Psoas muscle (tissue), 8 donors: Measurements from ENCODE around the gene TSNAXIP1. TPM values are rescaled to one million over a fixed set of nuclear protein-coding genes. Genes with fewer than 3 reads are reported as not detected.

Experiments
- ATAC-seq, 4 donors: fragments of 200-7000 bp; cut with Tn5 transposase; one replicate each; pipeline ENCODE4 v1.9.1; 2020; ENCODE audit warnings: moderate library complexity in 3 of 4, mild to moderate bottlenecking in 2 of 4
- DNase-seq, 2 donors: peaks; one replicate each; pipeline ENCODE4 v3.0.0-alpha.2; 2020
- H3K27ac ChIP-seq: fragments of 200-600 bp; one replicate; pipeline ENCODE4 v1.8.0; 2022
- H3K27me3 ChIP-seq, 3 donors: fragments of 200-600 bp in 1 of 3; one replicate each; pipeline versions ENCODE4 v1.6.1 to v1.8.0; 2013 to 2022; ENCODE audit warnings: low read length in 2 of 3, mild to moderate bottlenecking in 2 of 3, moderate library complexity in 1 of 3; ENCODE audit not compliant: insufficient read depth in 3 of 3
- H3K36me3 ChIP-seq, 2 donors: fragments of 200-600 bp in 1 of 2; one replicate each; pipeline versions ENCODE4 v1.6.1 to v1.8.0; 2013 to 2022; ENCODE audit warnings: low read depth in 1 of 2, mild to moderate bottlenecking in 1 of 2, moderate library complexity in 1 of 2; ENCODE audit not compliant: insufficient read depth in 1 of 2
- H3K4me1 ChIP-seq: fragments of 200-600 bp; one replicate; pipeline ENCODE4 v1.8.0; 2022
- H3K4me3 ChIP-seq: fragments of 200-600 bp; one replicate; pipeline ENCODE4 v1.8.0; 2022; ENCODE audit warnings: mild to moderate bottlenecking
- H3K9me3 ChIP-seq: fragments of 200-600 bp; one replicate; pipeline ENCODE4 v1.8.0; 2022
- CTCF ChIP-seq: fragments of 200-600 bp; IDR thresholded peaks from one replicate; pipeline ENCODE4 v1.8.0; 2022; ENCODE audit warnings: antibody characterized with exemption
- WGBS, 3 donors: extraction: QIAGEN DNeasy Blood & Tissue Kit; methylation state at CpG; one replicate each; pipeline versions ENCODE4 v1.1.6 to v1.1.7; 2013; 5-methylcytosine and 5-hydroxymethylcytosine counted together
- intact Hi-C, 2 donors: fragments of 100-400 bp; cut with DNase I; formaldehyde crosslinking; loops; one replicate each; pipeline versions ENCODE4 v1.11.0 to v1.14.2; 2022
- polyA plus RNA-seq, 3 donors: library from polyadenylated mRNA; stranded (reverse); fragments of 200-250 nt; gene quantifications; one replicate each; pipeline ENCODE4 v1.2.3, GENCODE V29; 2013
- total RNA-seq, 4 donors: library from RNA; stranded (reverse); fragmentation: NEBNext Ultra II Directional in 2 of 4; extraction: Animal tissue kit (Norgen Biotek cat#: 25700) in 2 of 4; gene quantifications; one replicate each; pipeline versions ENCODE4 v1.2.1 to v1.2.4, GENCODE V29; 2021 to 2023
- donor health status: healthy with polysubstance abuse.
- donor health status: DM: no; HTN: no; CAD: no; lungs with moderate emphysema.
- donor health status: Bipolar disorder and iron deficiency.
- donor health status: healthy.
- donor health status: DM: yes; HTN: yes; CAD: no.
- donor health status: DM: no; HTN: no; CAD: no.
- donor health status: DM: no; HTN: no; CAD: no.
- donor health status: DM: yes; HTN: yes; CAD: no.

Gene TSNAXIP1
- total and polyA plus RNA-seq, 7 donors: 0.27 to 1.4 (median 0.65) TPM

- ATAC-seq (no peak), DNase-seq (no peak)
- 87 to 100% (median 95%) methylated on average over 1 of the region's 1 CpG for WGBS, 3 donors
- H3K36me3 ChIP-seq: peaks cover 3 to 53% of the 10 kb centered on the region in 2 donors
- H3K4me3 ChIP-seq: no peak overlapping the region
- H3K4me1 ChIP-seq: peaks cover 56% of the 10 kb centered on the region
- intact Hi-C loops: loop anchor here in 1 of 2 donors (5.0 kb wide), 1 partner anchor 79 kb away; no protein-coding TSS in a partner anchor
- no peaks in the 10 kb centered on the region for H3K9me3 ChIP-seq
- no peak for TF ChIP-seq CTCF
- H3K27me3 ChIP-seq: no peaks in the 10 kb centered on the region
- H3K27ac ChIP-seq: peak overlapping the region; percentile 87
Measured at GRCh38 chr16:67801241-67801640, 5.4 kb upstream of the TSNAXIP1 start.

GRCh38 chr16:67801883-67802282 lies 4.8 kb upstream of the TSNAXIP1 start:
- H3K9me3 ChIP-seq: no peaks in the 10 kb centered on the region
- peaks cover 3 to 53% of the 10 kb centered on the region in 2 donors for H3K36me3 ChIP-seq
- 100% methylated on average over 2 of the region's 2 CpGs for WGBS, 3 donors
- ATAC-seq (no peak), DNase-seq (no peak)
- TF ChIP-seq CTCF: no peak
- no peak overlapping the region for H3K4me3 ChIP-seq
- H3K27me3 ChIP-seq: no peaks in the 10 kb centered on the region
- intact Hi-C loops: loop anchor here in 1 of 2 donors (5.0 kb wide), 1 partner anchor 80 kb away; no protein-coding TSS in a partner anchor
- H3K27ac ChIP-seq: peak overlapping the region; percentile 14
- peaks cover 49% of the 10 kb centered on the region for H3K4me1 ChIP-seq

- Histone ChIP-seq H3K27me3 (no peaks in the 10 kb centered on the region), H3K4me3 (no peak overlapping the region), H3K36me3 (peaks cover 3 to 37% of the 10 kb centered on the region in 2 donors), H3K27ac (no peak overlapping the region), H3K4me1 (peaks cover 40% of the 10 kb centered on the region), H3K9me3 (no peaks in the 10 kb centered on the region)
- 77 to 91% (median 78%) methylated on average over 3 of the region's 3 CpGs for WGBS, 3 donors
- ATAC-seq: no peak
- DNase-seq: no peak
- intact Hi-C loops: loop anchor here in 1 of 2 donors (5.0 kb wide), 1 partner anchor 82 kb away; no protein-coding TSS in a partner anchor
- TF ChIP-seq CTCF: no peak
Measured at GRCh38 chr16:67803894-67804293, 2.8 kb upstream of the TSNAXIP1 start.

- Histone ChIP-seq H3K27me3 (no peaks in the 10 kb centered on the region), H3K4me1 (peaks cover 34% of the 10 kb centered on the region), H3K27ac (peak overlapping the region; percentile 91), H3K9me3 (no peaks in the 10 kb centered on the region), H3K36me3 (peaks cover 3 to 36% of the 10 kb centered on the region in 2 donors), H3K4me3 (peak overlapping the region; percentile 88)
- 70 to 79% (median 72%) methylated on average over 4 of the region's 4 CpGs for WGBS, 3 donors
- intact Hi-C loops: loop anchor here (5.0 kb wide), 2 partner anchors 83 to 133 kb away; no protein-coding TSS in a partner anchor
- DNase-seq (no peak), ATAC-seq (no peak)
- TF ChIP-seq CTCF: no peak
Measured at GRCh38 chr16:67804853-67805542, 1.7 kb upstream of the TSNAXIP1 start.
